K562 (cell line): ENCODE measurements around the gene WDR46. TPM values are rescaled to one million over a fixed set of nuclear protein-coding genes. Genes with fewer than 3 reads are reported as not detected.

Source experiments
- ATF1 ChIP-seq, 2 experiments: fragments of 450-650 bp in 1 of 2; IDR thresholded peaks; 2 replicates each; pipeline ENCODE4 v1.6.1; 2016; ENCODE audit warnings: missing compliant biosample characterization in 1 of 2, missing genetic modification characterization in 1 of 2
- BACH1 ChIP-seq: fragments of 200-800 bp; sonication (Bioruptor generic); IDR thresholded peaks from 2 replicates; pipeline ENCODE4 v1.6.1; 2016; ENCODE audit warnings: missing genetic modification characterization, missing compliant biosample characterization
- BCOR ChIP-seq: fragments of 450-650 bp; IDR thresholded peaks from 2 replicates; pipeline ENCODE4 v1.6.1; 2016
- CHD2 ChIP-seq: IDR thresholded peaks from 2 replicates; pipeline ENCODE4 v1.6.1; 2011; ENCODE audit warnings: low read depth, low read length
- DIDO1 ChIP-seq: fragments of 450-650 bp; IDR thresholded peaks from 2 replicates; pipeline ENCODE4 v1.6.1; 2016; ENCODE audit warnings: low read depth, missing biosample characterization, missing genetic modification characterization
- EP400 ChIP-seq: fragments of 450-650 bp; IDR thresholded peaks from 2 replicates; pipeline ENCODE4 v1.6.1; 2017; ENCODE audit warnings: antibody characterized with exemption, mild to moderate bottlenecking, moderate library complexity
- HDAC3 ChIP-seq: fragments of 450-650 bp; IDR thresholded peaks from 2 replicates; pipeline ENCODE4 v1.6.1; 2018; ENCODE audit warnings: borderline replicate concordance, mild to moderate bottlenecking, moderate library complexity; ENCODE audit not compliant: partially characterized antibody
- IFI16 ChIP-seq: fragments of 250-450 bp; sonication (Bioruptor Pico); IDR thresholded peaks from 2 replicates; pipeline ENCODE4 v2.1.2; 2022; ENCODE audit warnings: mild to moderate bottlenecking, inconsistent platforms
- ILK ChIP-seq: fragments of 450-650 bp; IDR thresholded peaks from 2 replicates; pipeline ENCODE4 v1.6.1; 2016; ENCODE audit warnings: missing genetic modification characterization, low read depth, mild to moderate bottlenecking, missing compliant biosample characterization, moderate library complexity, borderline replicate concordance
- JUNB ChIP-seq: fragments of 450-650 bp; formaldehyde crosslinking; conservative IDR thresholded peaks from 2 replicates; pipeline ENCODE4 v1.4.0; 2020; ENCODE audit warnings: mild to moderate bottlenecking
- L3MBTL2 ChIP-seq: fragments of 450-650 bp; IDR thresholded peaks from 2 replicates; pipeline ENCODE4 v1.6.1; 2016; ENCODE audit warnings: mild to moderate bottlenecking, moderate library complexity
- MYBL2 ChIP-seq, 2 experiments: fragments of 450-650 bp in 1 of 2; sonication (generic) in 1 of 2; formaldehyde crosslinking in 1 of 2; IDR thresholded peaks; 2 replicates each; pipeline versions ENCODE4 v1.6.1 to v1.8.1; 2017 to 2022; ENCODE audit warnings: borderline replicate concordance in 1 of 2, inconsistent platforms in 1 of 2, low read depth in 1 of 2, mild to moderate bottlenecking in 1 of 2, missing genetic modification reagents in 1 of 2, moderate library complexity in 1 of 2
- PCBP2 ChIP-seq: fragments of 200-400 bp; formaldehyde crosslinking; IDR thresholded peaks from 2 replicates; pipeline ENCODE4 v1.6.1; 2018; ENCODE audit warnings: low read length, low read depth, mild to moderate bottlenecking, moderate library complexity; ENCODE audit not compliant: poor library complexity, severe bottlenecking
- POLR2B ChIP-seq: fragments of 450-650 bp; IDR thresholded peaks from 2 replicates; pipeline ENCODE4 v1.6.1; 2018; ENCODE audit warnings: low read depth; ENCODE audit not compliant: partially characterized antibody
- PURB ChIP-seq: sonication (generic); formaldehyde crosslinking; IDR thresholded peaks from 2 replicates; pipeline ENCODE4 v1.9.0; 2021; ENCODE audit warnings: low read depth, mild to moderate bottlenecking, missing genetic modification reagents
- SIN3B ChIP-seq: fragments of 450-650 bp; IDR thresholded peaks from 2 replicates; pipeline ENCODE4 v1.6.1; 2017; ENCODE audit warnings: low read depth, mild to moderate bottlenecking, moderate library complexity
- SMARCC2 ChIP-seq: fragments of 450-650 bp; IDR thresholded peaks from 2 replicates; pipeline ENCODE4 v1.6.1; 2017; ENCODE audit warnings: antibody characterized with exemption, moderate library complexity, mild to moderate bottlenecking, low read depth
- TAF9B ChIP-seq: fragments of 450-650 bp; IDR thresholded peaks from 2 replicates; pipeline ENCODE4 v1.6.1; 2018; ENCODE audit warnings: mild to moderate bottlenecking; ENCODE audit not compliant: partially characterized antibody
- TCF7L2 ChIP-seq: fragments of 150-350 bp; IDR thresholded peaks from 2 replicates; pipeline ENCODE4 v1.6.1; 2016; ENCODE audit warnings: low read depth, mild to moderate bottlenecking, low read length, moderate library complexity
- TOE1 ChIP-seq, 2 experiments: fragments of 450-650 bp in 1 of 2; sonication (generic) in 1 of 2; formaldehyde crosslinking in 1 of 2; IDR thresholded peaks; 2 replicates each; pipeline versions ENCODE4 v1.7.1 to v1.8.0; 2016 to 2022; ENCODE audit warnings: borderline replicate concordance in 2 of 2, mild to moderate bottlenecking in 2 of 2, antibody characterized with exemption in 1 of 2, inconsistent platforms in 1 of 2, low read depth in 1 of 2, missing genetic modification reagents in 1 of 2, moderate library complexity in 1 of 2
- U2AF2 ChIP-seq: fragments of 200-400 bp; formaldehyde crosslinking; optimal IDR thresholded peaks from 2 replicates; pipeline ENCODE3; 2017; ENCODE audit warnings: low read depth, mild to moderate bottlenecking, low read length
- ZBTB8A ChIP-seq: fragments of 450-650 bp; IDR thresholded peaks from 2 replicates; pipeline ENCODE4 v1.6.1; 2018; ENCODE audit warnings: mild to moderate bottlenecking, moderate library complexity; ENCODE audit not compliant: partially characterized antibody
- ZNF197 ChIP-seq: fragments of 200-800 bp; sonication (Bioruptor generic); IDR thresholded peaks from 2 replicates; pipeline ENCODE4 v1.6.1; 2016; ENCODE audit warnings: low read depth, missing genetic modification characterization, missing compliant biosample characterization
- ZNF316 ChIP-seq: fragments of 450-650 bp; IDR thresholded peaks from 2 replicates; pipeline ENCODE4 v1.6.1; 2016
- polyA plus RNA-seq, 8 experiments: library from polyadenylated mRNA; depleted of rRNA in 4 of 8; stranded (reverse) in 5 of 8; unstranded in 3 of 8; fragments of >200 nt; fragmentation: Nextera tagmentation in 2 of 8; fragmentation: Illumina TruSeq in 1 of 8; extraction: Ambion mirVana in 2 of 8; extraction: Trizol in 1 of 8; gene quantifications; 2 replicates each; pipeline versions ENCODE4 v1.2.1 to v1.2.3, GENCODE V29; 2011 to 2014; ENCODE audit warnings: inconsistent platforms in 1 of 8, missing spikeins in 1 of 8
- total RNA-seq, 7 experiments: library from RNA; depleted of rRNA in 6 of 7; stranded (reverse); fragments of >200 nt in 6 of 7; fragmentation: Illumina TruSeq in 2 of 7; extraction: Trizol in 2 of 7; gene quantifications; 2 replicates each; pipeline versions ENCODE4 v1.2.1 to v1.2.3, GENCODE V29; 2011 to 2021; ENCODE audit warnings: low replicate concordance in 1 of 7
- TF ChIP-seq, protein P1 (sequence below): fragments of 450-650 bp; formaldehyde crosslinking; IDR thresholded peaks from 2 replicates; pipeline ENCODE4 v1.4.0; 2020; ENCODE audit warnings: mild to moderate bottlenecking
- TF ChIP-seq, protein P2 (sequence below), 2 experiments: fragments of 450-650 bp; conservative IDR thresholded peaks; 2 replicates each; pipeline ENCODE4 v1.6.1; 2017; ENCODE audit warnings: mild to moderate bottlenecking in 2 of 2, moderate library complexity in 2 of 2

The WDR46 gene
- total and polyA plus RNA-seq, 9 of the 15 experiments (the other 6 are each of a cell fraction or from before 2014, with no cell fraction given), result 8.9 to 146 (median 93.1) TPM

DNA sequence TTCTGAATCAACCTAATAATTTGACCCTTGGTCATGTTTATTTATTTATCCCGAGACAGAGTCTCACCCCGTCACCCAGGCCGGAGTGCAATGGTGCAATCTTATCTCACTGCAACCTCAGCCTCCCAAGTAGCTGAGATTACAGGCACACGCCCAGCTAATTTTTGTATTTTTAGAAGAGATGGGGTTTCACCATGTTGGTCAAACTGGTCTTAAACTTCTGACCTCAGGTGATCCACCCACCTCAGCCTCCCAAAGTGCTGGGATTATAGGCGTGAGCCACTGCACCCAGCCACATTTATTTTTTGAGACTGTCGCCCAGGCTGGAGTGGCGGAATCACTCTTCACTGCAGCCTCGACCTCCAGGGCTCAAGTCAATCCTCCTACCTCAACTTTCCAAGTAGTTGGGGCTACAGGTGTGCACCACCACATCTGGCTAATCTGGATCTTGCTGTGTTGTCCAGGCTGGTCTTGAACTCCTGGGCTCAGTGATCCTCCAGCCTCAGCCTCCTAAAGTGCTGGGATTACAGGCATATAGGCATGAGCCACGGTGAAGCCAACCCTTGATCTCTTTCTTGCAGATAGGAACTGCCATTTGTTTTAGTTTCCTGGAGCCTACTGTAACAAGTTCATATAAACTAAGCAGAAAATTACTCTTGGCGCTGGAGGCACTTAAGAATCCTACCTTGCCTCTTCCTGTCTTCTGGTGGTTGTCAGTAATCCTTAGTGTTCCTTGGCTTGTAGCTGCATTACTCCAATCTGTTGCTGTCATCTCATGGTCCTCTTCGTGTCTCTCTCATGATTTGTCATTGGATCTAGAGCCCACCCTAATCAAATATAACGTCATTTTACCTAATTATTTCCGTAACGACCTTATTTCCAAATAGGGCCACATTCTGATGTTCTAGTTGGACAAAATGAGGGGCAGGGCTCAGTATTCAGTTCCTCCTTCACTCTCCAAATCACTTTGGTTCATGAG lies 14.8 kb downstream of the WDR46 start (continued):
- TF ChIP-seq POLR2B (peak; percentile 59), ATF1 (CRISPR knock-in tag; IDR thresholded peaks at IDR 0.05) (no peak), ATF1 (tag; IDR thresholded peaks at IDR 0.05) (no peak), L3MBTL2 (no peak), SIN3B (no peak), BACH1 (no peak), CHD2 (no peak), TCF7L2 (no peak), EP400 (no peak; the same call in 1 of the 2 replicates), ZNF197 (no peak), IFI16 (CRISPR knock-in tag) (no peak), TAF9B (no peak), JUNB (CRISPR knock-in tag) (no peak), ILK (tag) (no peak), HDAC3 (no peak), DIDO1 (no peak), PURB (CRISPR knock-in tag) (no peak), ZBTB8A (no peak), TOE1 (IDR thresholded peaks at IDR 0.05; ENCODE audit: borderline replicate concordance) (no peak), TOE1 (CRISPR knock-in tag; IDR thresholded peaks at IDR 0.05; ENCODE audit: borderline replicate concordance, low read depth) (no peak), BCOR (no peak), U2AF2 (no peak), SMARCC2 (no peak), ZNF316 (no peak), MYBL2 (IDR thresholded peaks at IDR 0.05; ENCODE audit: low read depth) (no peak), MYBL2 (CRISPR knock-in tag; IDR thresholded peaks at IDR 0.05; ENCODE audit: borderline replicate concordance) (no peak), PCBP2 (no peak)
- TF ChIP-seq, protein P1, sequence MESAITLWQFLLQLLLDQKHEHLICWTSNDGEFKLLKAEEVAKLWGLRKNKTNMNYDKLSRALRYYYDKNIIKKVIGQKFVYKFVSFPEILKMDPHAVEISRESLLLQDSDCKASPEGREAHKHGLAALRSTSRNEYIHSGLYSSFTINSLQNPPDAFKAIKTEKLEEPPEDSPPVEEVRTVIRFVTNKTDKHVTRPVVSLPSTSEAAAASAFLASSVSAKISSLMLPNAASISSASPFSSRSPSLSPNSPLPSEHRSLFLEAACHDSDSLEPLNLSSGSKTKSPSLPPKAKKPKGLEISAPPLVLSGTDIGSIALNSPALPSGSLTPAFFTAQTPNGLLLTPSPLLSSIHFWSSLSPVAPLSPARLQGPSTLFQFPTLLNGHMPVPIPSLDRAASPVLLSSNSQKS (CRISPR knock-in tag), result no peak
- TF ChIP-seq, protein P2, sequence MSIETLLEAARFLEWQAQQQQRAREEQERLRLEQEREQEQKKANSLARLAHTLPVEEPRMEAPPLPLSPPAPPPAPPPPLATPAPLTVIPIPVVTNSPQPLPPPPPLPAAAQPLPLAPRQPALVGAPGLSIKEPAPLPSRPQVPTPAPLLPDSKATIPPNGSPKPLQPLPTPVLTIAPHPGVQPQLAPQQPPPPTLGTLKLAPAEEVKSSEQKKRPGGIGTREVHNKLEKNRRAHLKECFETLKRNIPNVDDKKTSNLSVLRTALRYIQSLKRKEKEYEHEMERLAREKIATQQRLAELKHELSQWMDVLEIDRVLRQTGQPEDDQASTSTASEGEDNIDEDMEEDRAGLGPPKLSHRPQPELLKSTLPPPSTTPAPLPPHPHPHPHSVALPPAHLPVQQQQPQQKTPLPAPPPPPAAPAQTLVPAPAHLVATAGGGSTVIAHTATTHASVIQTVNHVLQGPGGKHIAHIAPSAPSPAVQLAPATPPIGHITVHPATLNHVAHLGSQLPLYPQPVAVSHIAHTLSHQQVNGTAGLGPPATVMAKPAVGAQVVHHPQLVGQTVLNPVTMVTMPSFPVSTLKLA (conservative IDR thresholded peaks at IDR 0.05), result 0 out of 4 replicates have a peak, but pooled peaks of 1 of the 2 experiments have one; percentile 5
